ENCODE measurements around the gene GABPB2.
A peak's percentile ranks its signal among the peaks of the same experiment; 100 is the strongest.

GABPB2 gene

GRCh38 chr1:151166505-151166956 lies 96.0 kb downstream of the GABPB2 start:
- DNase-seq, result peak; percentile 55

- DNase-seq, result no peak
These were observed 96.6 kb downstream of the GABPB2 start for GRCh38 chr1:151167116-151167515.

- no peak for DNase-seq
These were observed 100.6 kb downstream of the GABPB2 start for GRCh38 chr1:151171190-151171589.
